Measurements from ENCODE around the gene SFTPB.
"Not testable (repeated sequence)": the region's sequence is repeated elsewhere in the genome, so short reads cannot be mapped to it uniquely, and the experiment has no call there.

Gene SFTPB

DNA sequence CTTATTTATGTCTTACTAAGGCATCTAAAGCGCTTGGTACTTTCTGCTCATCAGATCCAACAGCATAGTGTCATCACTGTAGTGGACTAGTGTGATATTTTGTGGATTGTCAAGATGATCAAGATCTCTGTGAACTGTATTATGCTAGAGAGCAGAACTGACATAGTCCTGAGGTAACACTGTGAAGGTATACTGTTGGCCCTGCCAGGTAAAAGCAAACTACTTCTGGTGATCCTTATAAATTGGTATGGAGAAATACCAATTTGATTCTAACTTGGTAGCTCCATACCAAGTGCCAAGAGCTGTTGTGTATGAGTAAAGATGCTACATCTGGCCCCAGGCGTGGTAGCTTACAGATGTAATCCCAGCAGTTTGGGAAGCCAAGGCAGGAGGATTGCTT, 15.9 kb downstream of the SFTPB start:
- DNase-seq, result no peak

DNA sequence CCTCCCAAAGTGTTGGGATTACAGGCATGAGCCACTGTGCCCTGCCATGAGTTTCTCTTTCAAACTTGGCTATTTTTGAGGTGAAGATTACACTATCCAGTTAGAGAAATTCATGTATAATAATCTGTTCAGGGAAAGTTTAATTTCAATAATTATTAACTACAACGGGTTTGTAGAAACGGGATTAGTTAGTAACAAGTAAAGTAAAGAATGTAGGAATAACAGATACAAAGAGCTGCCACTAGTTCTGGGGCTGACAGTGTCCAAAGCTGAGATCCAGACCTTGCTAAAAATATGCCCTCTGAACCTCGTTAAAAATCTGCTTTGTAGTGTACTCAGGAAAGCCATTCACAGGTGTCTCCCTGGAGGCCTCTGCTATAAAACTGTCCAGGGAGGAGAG, 16.9 kb downstream of the SFTPB start:
- no peak for DNase-seq

- DNase-seq, result no peak
Observed at GRCh38 chr2:85650456-85650855, 17.5 kb downstream of the SFTPB start.

- no peak for DNase-seq
Observed at GRCh38 chr2:85649201-85650190, 18.5 kb downstream of the SFTPB start.

GRCh38 chr2:85648619-85649018, 19.4 kb downstream of the SFTPB start:
- DNase-seq, result no peak

DNA sequence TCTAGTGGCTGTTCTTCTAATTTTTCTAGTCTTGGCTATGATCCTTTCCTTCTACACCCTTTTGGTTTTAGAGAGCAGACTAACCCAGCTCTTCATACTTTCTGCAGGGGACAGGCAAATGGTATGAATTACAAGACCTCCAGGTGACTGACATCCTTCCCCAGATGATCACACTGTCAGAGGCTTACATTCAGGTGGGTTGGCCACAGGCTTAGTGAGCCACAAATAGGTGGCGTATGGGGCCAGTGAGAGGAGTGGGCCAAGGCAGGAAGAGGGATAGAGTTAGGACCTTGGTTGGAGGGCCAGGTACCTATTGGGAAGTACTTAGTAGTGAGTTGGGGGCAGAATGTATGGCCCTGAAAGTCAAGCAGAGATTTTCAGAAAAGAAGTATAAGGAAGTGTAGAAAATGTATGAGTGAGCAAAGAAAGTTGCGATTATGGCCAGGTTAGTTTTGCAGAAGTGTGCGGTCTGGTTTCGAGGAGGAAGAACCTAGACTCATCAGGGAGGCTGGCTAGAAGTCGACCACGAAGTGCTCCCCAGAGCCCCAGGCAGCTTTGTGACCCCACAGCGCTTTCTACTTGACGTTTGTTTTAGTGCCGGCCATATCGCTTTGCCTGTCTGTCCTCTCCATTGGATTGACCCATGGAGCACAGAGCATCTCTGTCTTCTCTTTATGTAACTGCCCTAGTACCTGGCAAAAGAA, 20.0 kb downstream of the SFTPB start:
- no peak for DNase-seq

- DNase-seq, result no peak
Observed at GRCh38 chr2:85646166-85646565, 21.8 kb downstream of the SFTPB start.

GRCh38 chr2:85644909-85645308, 23.1 kb downstream of the SFTPB start:
- DNase-seq, result no peak

- DNase-seq, result no peak
Observed at GRCh38 chr2:85642725-85643124, 25.3 kb downstream of the SFTPB start.

DNA sequence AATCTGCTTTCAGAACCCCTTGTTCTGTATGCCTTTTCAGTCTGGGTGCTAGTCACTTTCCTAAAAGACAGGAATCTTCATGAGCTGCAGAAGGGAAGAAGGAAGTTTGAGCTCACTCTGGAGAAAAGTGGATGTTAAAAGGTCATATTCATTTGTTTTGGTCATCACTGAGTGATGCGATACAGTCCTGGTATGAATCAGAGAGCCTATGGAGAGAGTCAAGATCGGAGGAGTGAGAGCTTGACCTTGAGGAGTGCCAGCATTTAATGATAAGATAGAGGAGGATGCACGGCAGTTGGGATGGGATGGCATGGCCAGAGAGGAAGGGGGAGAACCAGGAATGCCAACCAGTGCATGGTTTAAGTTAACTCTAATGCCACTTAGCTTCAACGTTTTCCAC, 32.4 kb downstream of the SFTPB start:
- no peak for DNase-seq

DNA sequence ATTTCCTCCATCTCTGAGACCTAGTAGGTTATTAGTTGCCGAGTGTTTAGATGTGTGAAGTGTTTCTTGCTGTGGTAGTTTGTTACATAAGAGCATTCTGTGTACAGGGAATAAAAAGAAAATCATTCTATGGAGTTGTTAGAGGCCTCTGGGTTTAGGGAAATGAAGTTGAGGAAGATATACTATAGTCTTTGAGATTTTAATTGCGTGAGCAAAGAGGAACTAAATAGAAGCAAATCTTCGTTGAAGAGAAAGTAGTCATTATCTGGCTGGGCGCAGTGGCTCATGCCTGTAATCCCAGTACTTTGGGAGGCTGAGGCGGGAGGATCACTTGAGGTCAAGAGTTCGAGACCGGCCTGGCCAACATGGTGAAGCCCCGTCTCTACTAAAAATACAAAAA, 33.0 kb downstream of the SFTPB start:
- DNase-seq, result no peak

DNA sequence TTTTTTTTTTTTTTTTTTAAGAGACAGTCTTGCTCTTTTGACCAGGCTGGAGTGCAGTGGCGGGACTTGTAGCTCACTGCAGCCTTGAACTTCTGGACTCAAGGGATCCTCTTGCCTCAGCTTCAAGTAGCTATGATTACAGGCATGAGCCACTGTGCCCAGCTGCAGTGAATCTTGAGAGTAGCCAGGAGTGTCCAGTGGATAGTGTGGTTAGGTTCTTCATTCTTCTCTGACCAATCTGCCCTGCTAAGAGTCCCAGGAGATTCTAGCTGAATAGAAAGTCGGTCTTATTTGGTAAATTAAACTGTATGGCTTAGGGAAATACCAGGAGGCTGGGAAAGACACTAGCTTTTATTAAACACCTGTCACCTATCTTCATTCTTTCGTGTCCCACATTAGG, 36.7 kb downstream of the SFTPB start:
- no peak for DNase-seq

- no peak for DNase-seq
Observed at GRCh38 chr2:85628658-85629057, 39.3 kb downstream of the SFTPB start.

DNA sequence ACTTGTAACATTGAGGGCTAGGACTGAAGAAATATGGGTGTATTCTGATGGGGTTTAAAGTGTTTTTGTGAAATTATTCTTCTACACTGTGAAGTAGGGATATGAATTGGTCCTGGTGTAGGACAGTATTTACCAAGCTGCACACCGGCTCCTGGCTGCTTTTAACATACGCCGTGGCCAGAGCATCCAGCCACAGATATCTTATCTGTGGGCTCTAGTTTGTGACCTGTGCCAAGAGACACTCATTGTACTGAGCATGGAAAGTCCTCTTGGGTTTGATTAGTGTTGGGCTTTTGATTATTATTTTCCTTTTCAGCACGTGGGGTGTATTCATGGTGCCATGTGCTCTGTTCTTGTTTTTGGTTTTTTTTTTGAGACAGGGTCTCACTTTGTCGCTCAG, 44.0 kb downstream of the SFTPB start:
- no peak for DNase-seq

DNA sequence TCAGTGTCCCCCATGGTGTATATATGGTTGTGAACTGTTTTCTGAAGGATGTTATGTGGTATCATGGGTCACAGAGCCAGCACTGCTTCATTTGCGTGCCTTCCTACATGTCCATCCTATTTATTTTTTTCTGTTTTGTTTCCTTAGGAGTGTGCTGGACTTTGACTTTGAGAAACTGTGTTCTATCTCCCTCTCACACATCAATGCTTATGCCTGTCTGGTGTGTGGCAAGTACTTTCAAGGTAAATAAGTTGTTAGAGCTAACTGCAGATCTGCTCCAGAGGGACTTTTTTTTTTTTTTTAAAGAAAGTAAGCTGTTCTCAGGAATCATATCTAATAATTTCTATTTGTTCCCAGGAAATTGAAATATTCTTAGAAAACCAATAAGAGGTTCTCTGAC, 46.7 kb downstream of the SFTPB start:
- DNase-seq, result no peak

GRCh38 chr2:85619617-85620016, 48.4 kb downstream of the SFTPB start:
- DNase-seq, result no peak

DNA sequence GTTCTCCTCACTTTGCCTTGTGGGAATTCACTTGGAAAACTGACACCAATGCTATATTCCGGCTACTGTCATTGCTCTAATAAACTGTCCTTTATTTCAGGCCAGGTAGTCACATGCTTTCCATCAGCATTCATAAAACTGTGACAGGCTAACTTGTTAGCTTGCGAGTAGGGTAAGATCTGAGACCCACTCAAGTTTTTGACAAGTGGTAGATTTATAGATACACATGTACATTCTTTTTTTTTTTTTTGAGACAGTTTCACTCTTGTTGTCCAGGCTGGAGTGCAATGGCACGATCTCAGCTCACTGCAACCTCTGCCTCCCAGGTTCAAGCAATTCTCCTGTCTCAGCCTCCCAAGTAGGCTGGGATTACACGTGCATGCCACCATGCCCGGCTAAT, 50.3 kb downstream of the SFTPB start:
- DNase-seq, result not testable (repeated sequence)

- no peak for DNase-seq
Observed at GRCh38 chr2:85615413-85615728, 52.6 kb downstream of the SFTPB start.

DNA sequence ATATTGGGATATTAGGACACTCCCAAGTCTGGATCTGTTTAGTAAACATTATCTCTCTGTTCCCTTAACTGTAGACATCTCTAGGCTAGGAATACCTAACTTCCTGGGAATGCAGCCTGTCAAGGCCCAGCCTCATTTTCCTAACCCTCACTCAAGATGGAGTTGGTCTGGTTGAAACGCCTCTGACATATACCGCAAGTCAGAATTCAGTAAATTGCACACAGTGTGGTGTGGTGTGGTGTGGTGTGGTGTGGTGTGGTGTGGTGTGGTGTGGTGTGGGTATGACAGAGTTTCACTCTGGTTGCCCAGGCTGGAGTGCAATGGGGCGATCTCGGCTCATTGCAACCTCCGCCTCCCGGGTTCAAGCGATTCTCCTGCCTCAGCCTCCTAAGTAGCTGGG, 53.2 kb downstream of the SFTPB start:
- DNase-seq, result not testable (repeated sequence)

DNA sequence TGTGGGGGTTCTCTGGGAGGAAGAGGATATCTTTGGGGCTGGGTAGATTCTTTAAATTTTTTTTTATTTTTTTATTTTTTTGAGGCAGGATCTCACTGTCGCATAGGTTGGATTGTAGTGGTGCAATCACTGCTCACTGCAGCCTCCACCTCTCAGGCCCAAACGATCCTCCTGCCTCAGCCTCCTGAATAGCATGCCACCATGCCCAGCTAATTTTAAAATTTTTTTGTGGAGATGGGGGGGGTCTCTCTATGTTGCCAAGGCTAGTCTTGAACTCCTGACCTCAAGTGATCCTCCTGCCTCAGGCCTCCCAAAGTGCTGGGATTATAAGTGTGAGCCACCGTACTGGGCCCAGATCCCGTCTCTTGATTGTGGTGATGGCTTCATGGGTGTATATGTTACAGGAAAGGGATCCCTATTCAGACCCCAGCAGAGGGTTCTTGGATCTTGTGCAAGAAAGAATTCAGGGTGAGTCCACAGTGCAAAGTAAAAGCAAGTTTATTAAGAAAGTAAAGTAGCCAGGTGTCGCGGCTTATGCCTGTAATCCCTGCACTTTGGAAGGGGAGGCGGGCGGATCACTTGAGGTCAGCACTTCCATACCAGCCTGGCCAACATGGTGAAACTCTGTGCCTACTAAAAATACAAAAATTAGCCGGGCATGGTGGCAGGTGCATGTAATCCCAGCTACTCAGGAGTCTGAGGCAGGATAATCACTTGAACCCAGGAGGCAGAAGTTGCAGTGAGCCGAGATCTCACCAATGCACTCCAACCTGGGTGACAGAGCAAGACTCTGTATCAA, 54.1 kb downstream of the SFTPB start:
- no peak for DNase-seq

GRCh38 chr2:85611705-85612587, 56.1 kb downstream of the SFTPB start, which contains the start of gene C2orf68:
TSS of gene C2orf68 (minus strand) at chr2:85612066. CDS start at chr2:85611984, 82 bp downstream.
- peak; percentile 96 for DNase-seq

GRCh38 chr2:85611217-85611704, 56.7 kb downstream of the SFTPB start:
- DNase-seq, result no peak

Data from retina (tissue), 1 donor.